ENCODE measurements around the gene ZNF536.
"Not testable (repeated sequence)": the region's sequence is repeated elsewhere in the genome, so short reads cannot be mapped to it uniquely, and the experiment has no call there.

Gene ZNF536

DNA sequence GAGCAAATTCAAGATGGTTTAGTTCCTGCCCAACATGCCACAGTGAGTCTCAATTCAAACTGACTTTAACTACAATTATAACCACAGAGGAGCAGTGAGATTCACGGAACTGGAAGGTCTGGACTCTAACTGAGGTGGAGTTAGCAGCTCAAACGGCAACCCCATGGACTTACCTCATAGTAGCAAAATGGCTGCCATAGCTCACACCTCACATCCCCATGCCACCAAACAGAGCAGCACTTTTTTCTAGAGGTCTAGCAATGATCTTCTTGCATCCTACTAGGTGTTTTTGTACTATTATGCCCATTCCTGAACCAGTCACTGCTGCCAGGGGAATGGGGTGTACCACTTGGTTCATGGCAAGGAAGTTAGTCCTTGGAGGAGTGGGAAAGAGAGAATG lies 87.7 kb downstream of the ZNF536 start:
- no peak overlapping the region for H3K9ac ChIP-seq (ENCODE audit: low read length in 2 of 2)
- peaks cover 3 to 4% of the 10 kb centered on the region in 2 donors for H3K9me3 ChIP-seq (ENCODE audit: control insufficient read depth in 2 of 2, low read length in 2 of 2)
- H3K36me3 ChIP-seq (ENCODE audit: control insufficient read depth in 2 of 2, insufficient read depth in 2 of 2, low read length in 2 of 2), result no peaks in the 10 kb centered on the region
- no peak overlapping the region for H3K4me3 ChIP-seq (ENCODE audit: low read length in 2 of 2)
- H3K27ac ChIP-seq (ENCODE audit: low read length), result no peak overlapping the region
- H3K4me1 ChIP-seq (ENCODE audit: control insufficient read depth, insufficient read depth, low read length), result no peaks in the 10 kb centered on the region
- no peaks in the 10 kb centered on the region for H3K27me3 ChIP-seq (ENCODE audit: control insufficient read depth in 1 of 2, insufficient read depth in 2 of 2, low read length in 2 of 2)

GRCh38 chr19:30464162-30464561 lies 92.0 kb downstream of the ZNF536 start:
- Histone ChIP-seq H3K9me3 (ENCODE audit: control insufficient read depth in 2 of 2, low read length in 2 of 2) (peaks cover 3 to 4% of the 10 kb centered on the region in 2 donors), H3K9ac (ENCODE audit: low read length in 2 of 2) (no peak overlapping the region), H3K36me3 (ENCODE audit: control insufficient read depth in 2 of 2, insufficient read depth in 2 of 2, low read length in 2 of 2) (no peaks in the 10 kb centered on the region), H3K27me3 (ENCODE audit: control insufficient read depth in 1 of 2, insufficient read depth in 2 of 2, low read length in 2 of 2) (no peaks in the 10 kb centered on the region), H3K4me1 (ENCODE audit: control insufficient read depth, insufficient read depth, low read length) (no peaks in the 10 kb centered on the region), H3K27ac (ENCODE audit: low read length) (no peak overlapping the region), H3K4me3 (ENCODE audit: low read length in 2 of 2) (no peak overlapping the region)

DNA sequence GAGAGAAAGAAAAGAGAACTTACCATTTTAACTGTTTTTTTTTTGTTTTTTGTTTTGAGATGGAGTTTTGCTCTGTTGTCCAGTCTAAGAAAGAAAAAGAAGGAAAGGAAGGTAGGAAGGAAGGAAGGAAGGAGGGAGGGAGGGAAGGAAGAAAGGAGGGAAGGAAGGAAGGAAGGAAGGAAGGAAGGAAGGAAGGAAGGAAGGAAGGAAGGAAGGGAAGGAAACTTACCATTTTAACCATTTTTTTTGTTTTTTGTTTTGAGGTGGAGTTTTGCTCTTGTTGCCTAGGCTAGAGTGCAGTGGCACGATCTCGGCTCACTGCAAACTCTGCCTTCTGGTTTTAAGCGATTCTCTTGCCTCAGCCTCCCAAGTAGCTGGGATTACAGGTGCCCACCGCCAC lies 94.4 kb downstream of the ZNF536 start:
- not testable (repeated sequence) for H3K27ac ChIP-seq (ENCODE audit: low read length); H3K4me1 ChIP-seq (ENCODE audit: control insufficient read depth, insufficient read depth, low read length); H3K27me3 ChIP-seq (ENCODE audit: control insufficient read depth in 1 of 2, insufficient read depth in 2 of 2, low read length in 2 of 2); H3K36me3 ChIP-seq (ENCODE audit: control insufficient read depth in 2 of 2, insufficient read depth in 2 of 2, low read length in 2 of 2); H3K9ac ChIP-seq (ENCODE audit: low read length in 2 of 2); H3K4me3 ChIP-seq (ENCODE audit: low read length in 2 of 2); H3K9me3 ChIP-seq (ENCODE audit: control insufficient read depth in 2 of 2, low read length in 2 of 2)

- Histone ChIP-seq H3K4me3 (ENCODE audit: low read length in 2 of 2) (no peak overlapping the region), H3K4me1 (ENCODE audit: control insufficient read depth, insufficient read depth, low read length) (no peaks in the 10 kb centered on the region), H3K9me3 (ENCODE audit: control insufficient read depth in 2 of 2, low read length in 2 of 2) (no peaks in the 10 kb centered on the region), H3K27ac (ENCODE audit: low read length) (no peak overlapping the region), H3K36me3 (ENCODE audit: control insufficient read depth in 2 of 2, insufficient read depth in 2 of 2, low read length in 2 of 2) (no peaks in the 10 kb centered on the region), H3K27me3 (ENCODE audit: control insufficient read depth in 1 of 2, insufficient read depth in 2 of 2, low read length in 2 of 2) (peaks cover 0 to 2% of the 10 kb centered on the region in 2 donors), H3K9ac (ENCODE audit: low read length in 2 of 2) (no peak overlapping the region)
Observed at GRCh38 chr19:30467239-30467638, 95.1 kb downstream of the ZNF536 start.

GRCh38 chr19:30469774-30470173 lies 97.6 kb downstream of the ZNF536 start:
- peaks cover 0 to 2% of the 10 kb centered on the region in 2 donors for H3K27me3 ChIP-seq (ENCODE audit: control insufficient read depth in 1 of 2, insufficient read depth in 2 of 2, low read length in 2 of 2)
- no peak overlapping the region for H3K9ac ChIP-seq (ENCODE audit: low read length in 2 of 2)
- no peaks in the 10 kb centered on the region for H3K36me3 ChIP-seq (ENCODE audit: control insufficient read depth in 2 of 2, insufficient read depth in 2 of 2, low read length in 2 of 2)
- H3K9me3 ChIP-seq (ENCODE audit: control insufficient read depth in 2 of 2, low read length in 2 of 2), result peaks cover 7 to 11% of the 10 kb centered on the region in 2 donors
- no peaks in the 10 kb centered on the region for H3K4me1 ChIP-seq (ENCODE audit: control insufficient read depth, insufficient read depth, low read length)
- H3K4me3 ChIP-seq (ENCODE audit: low read length in 2 of 2), result no peak overlapping the region
- H3K27ac ChIP-seq (ENCODE audit: low read length), result no peak overlapping the region

DNA sequence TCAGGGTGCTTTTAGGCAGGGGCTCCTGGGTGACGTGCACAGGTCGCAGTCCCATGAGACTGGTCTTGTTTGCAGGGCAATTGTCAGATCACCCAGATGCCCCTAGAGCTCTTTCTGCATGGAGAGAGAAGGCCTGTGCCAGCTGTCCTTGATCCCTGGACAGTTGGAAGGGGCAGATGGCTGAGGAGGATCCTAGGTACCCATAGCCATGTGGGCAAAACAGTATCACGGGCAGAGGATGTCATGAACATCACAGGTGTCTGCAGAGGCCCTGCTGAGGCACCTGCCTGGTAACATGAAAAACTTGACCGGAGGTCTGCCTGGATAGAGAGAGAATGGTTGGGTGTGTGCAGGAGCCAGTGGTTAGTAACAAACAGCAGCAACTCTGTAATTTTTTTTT lies 99.3 kb downstream of the ZNF536 start:
- H3K9me3 ChIP-seq (ENCODE audit: control insufficient read depth in 2 of 2, low read length in 2 of 2), result peaks cover 7 to 11% of the 10 kb centered on the region in 2 donors
- H3K27me3 ChIP-seq (ENCODE audit: control insufficient read depth in 1 of 2, insufficient read depth in 2 of 2, low read length in 2 of 2), result peaks cover 0 to 2% of the 10 kb centered on the region in 2 donors
- H3K4me3 ChIP-seq (ENCODE audit: low read length in 2 of 2), result no peak overlapping the region
- H3K9ac ChIP-seq (ENCODE audit: low read length in 2 of 2), result no peak overlapping the region
- no peaks in the 10 kb centered on the region for H3K4me1 ChIP-seq (ENCODE audit: control insufficient read depth, insufficient read depth, low read length)
- H3K36me3 ChIP-seq (ENCODE audit: control insufficient read depth in 2 of 2, insufficient read depth in 2 of 2, low read length in 2 of 2), result no peaks in the 10 kb centered on the region
- H3K27ac ChIP-seq (ENCODE audit: low read length), result no peak overlapping the region

DNA sequence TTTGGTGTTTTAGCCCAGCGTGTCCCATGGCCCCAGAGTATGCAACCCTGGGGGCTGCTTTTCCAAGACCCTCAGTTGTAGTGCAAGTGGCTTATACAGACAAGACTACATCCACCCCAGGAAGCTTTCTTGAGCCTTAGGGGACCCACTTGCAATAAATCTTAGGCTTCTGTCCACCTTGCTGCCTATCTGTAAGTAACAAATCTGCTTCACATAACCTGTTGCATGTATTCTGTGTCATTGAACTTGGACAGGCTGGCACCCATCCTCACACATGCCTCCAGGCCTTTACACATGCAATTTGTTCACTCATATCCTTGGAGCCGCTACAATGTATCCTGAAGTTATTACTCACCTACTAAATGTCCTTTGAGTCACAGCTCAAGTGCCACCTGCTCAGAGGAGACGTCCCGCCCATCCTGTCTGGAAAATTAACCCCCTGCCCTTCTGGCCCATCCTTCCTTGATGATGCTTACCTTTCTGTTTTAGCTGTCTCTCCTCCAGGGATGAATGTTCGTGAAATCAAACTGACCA lies 101.2 kb downstream of the ZNF536 start:
- Histone ChIP-seq H3K9me3 (ENCODE audit: control insufficient read depth in 2 of 2, low read length in 2 of 2) (peaks cover 7 to 11% of the 10 kb centered on the region in 2 donors), H3K27ac (ENCODE audit: low read length) (no peak overlapping the region), H3K36me3 (ENCODE audit: control insufficient read depth in 2 of 2, insufficient read depth in 2 of 2, low read length in 2 of 2) (no peaks in the 10 kb centered on the region), H3K4me3 (ENCODE audit: low read length in 2 of 2) (no peak overlapping the region), H3K9ac (ENCODE audit: low read length in 2 of 2) (no peak overlapping the region), H3K27me3 (ENCODE audit: control insufficient read depth in 1 of 2, insufficient read depth in 2 of 2, low read length in 2 of 2) (peaks cover 0 to 2% of the 10 kb centered on the region in 2 donors), H3K4me1 (ENCODE audit: control insufficient read depth, insufficient read depth, low read length) (no peaks in the 10 kb centered on the region)

DNA sequence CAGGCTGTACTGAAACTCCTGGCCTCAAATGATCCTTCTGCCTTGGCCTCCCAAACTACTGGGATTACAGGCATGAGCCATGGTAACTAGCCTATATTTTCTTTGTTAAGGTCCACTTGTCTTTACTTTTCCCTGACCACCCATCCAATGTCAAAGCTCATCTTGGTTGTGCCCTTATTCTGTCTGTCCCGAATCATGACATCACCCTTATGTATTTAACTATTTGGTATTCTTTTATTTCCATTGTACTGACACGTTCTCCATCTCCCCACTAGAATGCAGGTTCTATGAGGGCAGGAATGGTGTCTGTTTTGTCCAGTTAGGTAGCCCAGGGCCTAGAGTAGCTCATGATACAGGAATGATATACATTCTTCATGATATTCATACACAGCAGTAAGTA lies 104.8 kb downstream of the ZNF536 start:
- Histone ChIP-seq H3K27me3 (ENCODE audit: control insufficient read depth in 1 of 2, insufficient read depth in 2 of 2, low read length in 2 of 2) (no peaks in the 10 kb centered on the region), H3K4me3 (ENCODE audit: low read length in 2 of 2) (no peak overlapping the region), H3K27ac (ENCODE audit: low read length) (no peak overlapping the region), H3K9ac (ENCODE audit: low read length in 2 of 2) (no peak overlapping the region), H3K36me3 (ENCODE audit: control insufficient read depth in 2 of 2, insufficient read depth in 2 of 2, low read length in 2 of 2) (no peaks in the 10 kb centered on the region), H3K4me1 (ENCODE audit: control insufficient read depth, insufficient read depth, low read length) (no peaks in the 10 kb centered on the region), H3K9me3 (ENCODE audit: control insufficient read depth in 2 of 2, low read length in 2 of 2) (peaks cover 7 to 11% of the 10 kb centered on the region in 2 donors)

DNA sequence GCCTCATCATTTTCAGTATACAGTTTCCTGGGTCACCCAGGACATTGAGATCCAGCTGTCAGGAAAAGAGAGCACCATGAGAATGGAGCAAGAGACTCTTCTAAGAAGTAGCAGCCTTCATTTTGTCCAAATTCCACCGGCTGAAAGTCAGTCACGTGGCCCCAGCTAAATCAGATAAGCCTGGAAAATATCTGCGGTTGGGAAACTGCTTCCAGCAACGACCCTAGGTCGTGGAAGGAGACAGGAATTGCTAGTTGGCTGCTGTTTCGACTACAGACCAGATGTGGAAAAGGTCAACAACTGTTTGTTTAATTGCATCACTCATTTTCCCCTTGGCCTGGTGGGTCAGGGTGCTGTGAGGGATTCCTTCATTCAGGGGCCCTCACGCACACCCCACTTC lies 107.0 kb downstream of the ZNF536 start:
- Histone ChIP-seq H3K4me1 (ENCODE audit: control insufficient read depth, insufficient read depth, low read length) (no peaks in the 10 kb centered on the region), H3K27me3 (ENCODE audit: control insufficient read depth in 1 of 2, insufficient read depth in 2 of 2, low read length in 2 of 2) (peaks cover 0 to 4% of the 10 kb centered on the region in 2 donors), H3K36me3 (ENCODE audit: control insufficient read depth in 2 of 2, insufficient read depth in 2 of 2, low read length in 2 of 2) (no peaks in the 10 kb centered on the region), H3K4me3 (ENCODE audit: low read length in 2 of 2) (no peak overlapping the region), H3K27ac (ENCODE audit: low read length) (no peak overlapping the region), H3K9ac (ENCODE audit: low read length in 2 of 2) (no peak overlapping the region), H3K9me3 (ENCODE audit: control insufficient read depth in 2 of 2, low read length in 2 of 2) (peaks cover 0 to under 1% of the 10 kb centered on the region in 2 donors)

GRCh38 chr19:30480097-30480496 lies 107.9 kb downstream of the ZNF536 start:
- Histone ChIP-seq H3K9me3 (ENCODE audit: control insufficient read depth in 2 of 2, low read length in 2 of 2) (no peaks in the 10 kb centered on the region), H3K36me3 (ENCODE audit: control insufficient read depth in 2 of 2, insufficient read depth in 2 of 2, low read length in 2 of 2) (no peaks in the 10 kb centered on the region), H3K4me1 (ENCODE audit: control insufficient read depth, insufficient read depth, low read length) (no peaks in the 10 kb centered on the region), H3K9ac (ENCODE audit: low read length in 2 of 2) (no peak overlapping the region), H3K27ac (ENCODE audit: low read length) (no peak overlapping the region), H3K4me3 (ENCODE audit: low read length in 2 of 2) (no peak overlapping the region), H3K27me3 (ENCODE audit: control insufficient read depth in 1 of 2, insufficient read depth in 2 of 2, low read length in 2 of 2) (peaks cover 0 to 4% of the 10 kb centered on the region in 2 donors)

GRCh38 chr19:30481063-30481462 lies 108.9 kb downstream of the ZNF536 start:
- H3K27ac ChIP-seq (ENCODE audit: low read length), result no peak overlapping the region
- H3K4me1 ChIP-seq (ENCODE audit: control insufficient read depth, insufficient read depth, low read length), result no peaks in the 10 kb centered on the region
- no peak overlapping the region for H3K9ac ChIP-seq (ENCODE audit: low read length in 2 of 2)
- no peaks in the 10 kb centered on the region for H3K36me3 ChIP-seq (ENCODE audit: control insufficient read depth in 2 of 2, insufficient read depth in 2 of 2, low read length in 2 of 2)
- H3K4me3 ChIP-seq (ENCODE audit: low read length in 2 of 2), result no peak overlapping the region
- peaks cover 0 to 4% of the 10 kb centered on the region in 2 donors for H3K27me3 ChIP-seq (ENCODE audit: control insufficient read depth in 1 of 2, insufficient read depth in 2 of 2, low read length in 2 of 2)
- H3K9me3 ChIP-seq (ENCODE audit: control insufficient read depth in 2 of 2, low read length in 2 of 2), result no peaks in the 10 kb centered on the region
